Endothelial cell of umbilical vein (primary cell): ENCODE measurements around the gene CEP162.

Experiments used
- EZH2 ChIP-seq: IDR thresholded peaks from 2 replicates; pipeline ENCODE4 v1.6.1; 2012; ENCODE audit warnings: borderline replicate concordance, low read depth, mild to moderate bottlenecking, moderate library complexity, low read length, inconsistent platforms; ENCODE audit not compliant: severe bottlenecking
- GATA2 ChIP-seq: IDR thresholded peaks from 2 replicates; pipeline ENCODE4 v1.7.0; 2011; ENCODE audit warnings: low read depth, mild to moderate bottlenecking, moderate library complexity, mixed read lengths, low read length; ENCODE audit not compliant: insufficient read length, insufficient read depth
- JUN ChIP-seq: IDR thresholded peaks from 2 replicates; pipeline ENCODE4 v1.6.1; 2011; ENCODE audit warnings: borderline replicate concordance, low read depth; ENCODE audit not compliant: insufficient read length, insufficient read depth
- MYC ChIP-seq: IDR thresholded peaks from one replicate; pipeline ENCODE4 v1.6.1; 2011; ENCODE audit warnings: mild to moderate bottlenecking, low read depth, low read length
- POLR2A ChIP-seq: IDR thresholded peaks from 2 replicates; pipeline ENCODE4 v1.6.1; 2012; ENCODE audit warnings: low read depth, mild to moderate bottlenecking, control low read depth, low read length
- POLR2AphosphoS5 ChIP-seq: IDR thresholded peaks from 2 replicates; pipeline ENCODE4 v1.6.1; 2012; ENCODE audit warnings: low read depth, mild to moderate bottlenecking, control low read depth, low read length, moderate library complexity; ENCODE audit not compliant: insufficient read depth
- TF ChIP-seq, protein P1 (sequence below), 2 donors: IDR thresholded peaks; 1 replicate in 1 of 2; 2 replicates in 1 of 2; pipeline ENCODE4 v1.5.1; 2011; ENCODE audit warnings: low read length in 2 of 2, mild to moderate bottlenecking in 2 of 2, moderate library complexity in 2 of 2, control low read depth in 1 of 2, inconsistent platforms in 1 of 2, low read depth in 1 of 2; ENCODE audit not compliant: insufficient read depth in 1 of 2; ENCODE audit errors: extremely low read depth in 1 of 2
- TF ChIP-seq, protein P2 (sequence below): IDR thresholded peaks from 2 replicates; pipeline ENCODE4 v1.6.1; 2011; ENCODE audit not compliant: insufficient read depth, insufficient read length

GRCh38 chr6:84103029-84103428 is 124.4 kb downstream of the CEP162 start:
- TF ChIP-seq, protein P1, sequence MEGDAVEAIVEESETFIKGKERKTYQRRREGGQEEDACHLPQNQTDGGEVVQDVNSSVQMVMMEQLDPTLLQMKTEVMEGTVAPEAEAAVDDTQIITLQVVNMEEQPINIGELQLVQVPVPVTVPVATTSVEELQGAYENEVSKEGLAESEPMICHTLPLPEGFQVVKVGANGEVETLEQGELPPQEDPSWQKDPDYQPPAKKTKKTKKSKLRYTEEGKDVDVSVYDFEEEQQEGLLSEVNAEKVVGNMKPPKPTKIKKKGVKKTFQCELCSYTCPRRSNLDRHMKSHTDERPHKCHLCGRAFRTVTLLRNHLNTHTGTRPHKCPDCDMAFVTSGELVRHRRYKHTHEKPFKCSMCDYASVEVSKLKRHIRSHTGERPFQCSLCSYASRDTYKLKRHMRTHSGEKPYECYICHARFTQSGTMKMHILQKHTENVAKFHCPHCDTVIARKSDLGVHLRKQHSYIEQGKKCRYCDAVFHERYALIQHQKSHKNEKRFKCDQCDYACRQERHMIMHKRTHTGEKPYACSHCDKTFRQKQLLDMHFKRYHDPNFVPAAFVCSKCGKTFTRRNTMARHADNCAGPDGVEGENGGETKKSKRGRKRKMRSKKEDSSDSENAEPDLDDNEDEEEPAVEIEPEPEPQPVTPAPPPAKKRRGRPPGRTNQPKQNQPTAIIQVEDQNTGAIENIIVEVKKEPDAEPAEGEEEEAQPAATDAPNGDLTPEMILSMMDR (IDR thresholded peaks at IDR 0.05; ENCODE audit: extremely low read depth in 1 of 2, insufficient read depth in 1 of 2, low read depth in 1 of 2, low read length in 2 of 2) = no peak
- no peak for TF ChIP-seq JUN
- no peak for TF ChIP-seq EZH2
- no peak for TF ChIP-seq POLR2AphosphoS5
- TF ChIP-seq, protein P2, sequence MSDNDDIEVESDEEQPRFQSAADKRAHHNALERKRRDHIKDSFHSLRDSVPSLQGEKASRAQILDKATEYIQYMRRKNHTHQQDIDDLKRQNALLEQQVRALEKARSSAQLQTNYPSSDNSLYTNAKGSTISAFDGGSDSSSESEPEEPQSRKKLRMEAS = no peak
- no peak for TF ChIP-seq POLR2A
- TF ChIP-seq MYC = no peak
- TF ChIP-seq GATA2 = no peak
